Activated gamma-delta T cell (primary cell): ENCODE data around the gene CYP11A1.

Experiments used
- DNase-seq: peaks from one replicate; lab custom pipeline; 2025; lab: John Stamatoyannopoulos, UW

CYP11A1 gene

DNA sequence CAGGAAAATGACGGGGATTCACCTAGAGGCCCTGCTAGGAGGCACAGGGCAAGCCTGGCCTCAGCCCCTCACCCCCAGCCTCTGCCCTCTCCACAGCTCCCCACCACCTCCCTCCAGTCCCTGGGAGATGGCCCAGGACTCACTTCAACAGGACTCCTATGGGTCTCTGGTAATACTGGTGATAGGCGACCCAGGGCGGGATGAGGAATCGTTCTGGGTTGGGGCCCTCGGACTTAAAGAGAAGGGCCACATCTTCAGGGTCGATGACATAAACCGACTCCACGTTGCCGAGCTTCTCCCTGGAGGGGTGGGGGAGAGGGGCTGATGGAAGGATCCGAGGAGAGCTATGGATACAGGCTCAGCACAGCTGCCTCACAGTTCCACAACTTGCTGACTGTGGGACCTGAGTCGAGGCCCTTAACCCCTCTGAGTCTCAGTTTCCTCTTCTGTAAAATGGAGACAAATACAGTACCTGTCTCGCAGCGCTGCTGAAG, 19.6 kb downstream of the CYP11A1 start:
- no peak for DNase-seq

GRCh38 chr15:74345051-74345450, 22.4 kb downstream of the CYP11A1 start:
- no peak for DNase-seq

DNA sequence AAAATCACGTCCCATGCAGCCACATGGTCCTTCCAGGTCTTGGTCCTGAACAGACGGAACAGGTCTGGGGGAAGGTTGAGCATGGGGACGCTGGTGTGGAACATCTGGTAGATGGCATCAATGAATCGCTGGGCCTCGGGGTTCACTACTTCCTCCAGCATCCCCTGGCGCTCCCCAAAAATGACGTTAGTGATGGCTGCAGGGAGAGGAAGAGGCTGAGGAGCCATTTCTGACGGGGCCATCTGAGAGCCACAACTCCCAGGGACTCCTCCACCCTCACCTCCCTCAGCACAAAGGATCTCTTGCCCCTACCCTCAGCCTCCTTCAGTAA, 23.7 kb downstream of the CYP11A1 start:
- no peak for DNase-seq

- DNase-seq: no peak
These were observed 24.2 kb downstream of the CYP11A1 start for GRCh38 chr15:74343127-74343796.

GRCh38 chr15:74340150-74340549, 27.3 kb downstream of the CYP11A1 start:
- DNase-seq: no peak

GRCh38 chr15:74339371-74339770, 28.1 kb downstream of the CYP11A1 start:
- DNase-seq: no peak

- DNase-seq: no peak
These were observed 28.8 kb downstream of the CYP11A1 start for GRCh38 chr15:74338676-74339075.

GRCh38 chr15:74337607-74338211, 29.7 kb downstream of the CYP11A1 start:
- no peak for DNase-seq

- DNase-seq: no peak
These were observed 30.3 kb downstream of the CYP11A1 start for GRCh38 chr15:74337146-74337545.

DNA sequence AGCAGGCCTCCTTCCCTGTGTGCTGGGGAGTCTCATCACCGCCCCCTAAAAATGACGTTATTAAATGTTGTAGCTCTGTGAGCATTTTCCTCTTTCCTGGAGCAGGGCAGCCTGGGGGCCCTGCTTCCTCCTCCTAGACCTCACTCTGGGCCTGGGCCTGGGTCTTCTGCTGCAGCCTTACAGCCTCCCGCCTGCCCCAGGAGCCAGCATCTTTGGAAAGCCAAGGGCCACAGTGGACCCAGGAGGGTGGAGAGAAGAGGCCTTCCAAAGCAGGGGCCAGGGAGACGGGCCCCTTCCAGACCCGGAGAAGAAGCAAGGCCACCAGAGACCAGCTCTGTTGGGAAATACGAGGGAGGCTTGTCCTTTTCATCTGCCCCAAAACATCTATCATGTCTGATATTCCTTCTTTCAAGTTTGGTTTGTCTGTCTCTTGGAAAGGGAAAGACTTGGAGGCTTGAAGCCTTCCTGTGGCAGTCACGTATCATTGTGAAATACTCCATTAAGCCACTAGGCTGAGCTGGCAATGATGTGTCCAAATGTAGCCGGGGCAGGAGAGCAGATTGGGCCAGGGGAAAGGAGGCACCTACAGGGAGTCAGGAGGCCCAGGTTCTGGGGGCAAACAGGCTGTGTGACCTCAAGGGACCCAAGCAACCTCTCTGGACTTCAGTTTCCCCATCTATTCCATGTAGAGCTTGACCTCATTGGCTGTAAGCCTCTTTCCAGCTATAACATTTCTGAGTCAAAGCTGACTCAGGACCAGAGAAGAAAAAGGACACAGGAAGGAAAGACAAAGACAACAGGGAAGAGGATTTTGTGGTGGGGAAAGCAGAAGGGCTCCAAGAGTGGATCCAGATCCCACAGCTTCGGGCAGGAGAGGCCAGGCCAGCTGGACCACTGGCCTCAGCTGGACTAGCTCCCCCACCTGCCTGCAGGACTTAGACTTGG, 31.1 kb downstream of the CYP11A1 start:
- no peak for DNase-seq

- DNase-seq: no peak
These were observed 32.0 kb downstream of the CYP11A1 start for GRCh38 chr15:74335396-74335795.

- no peak for DNase-seq
These were observed 33.3 kb downstream of the CYP11A1 start for GRCh38 chr15:74334127-74334526.

GRCh38 chr15:74333662-74334061, 33.8 kb downstream of the CYP11A1 start:
- DNase-seq: no peak

GRCh38 chr15:74333093-74333492, 34.4 kb downstream of the CYP11A1 start:
- DNase-seq: no peak

DNA sequence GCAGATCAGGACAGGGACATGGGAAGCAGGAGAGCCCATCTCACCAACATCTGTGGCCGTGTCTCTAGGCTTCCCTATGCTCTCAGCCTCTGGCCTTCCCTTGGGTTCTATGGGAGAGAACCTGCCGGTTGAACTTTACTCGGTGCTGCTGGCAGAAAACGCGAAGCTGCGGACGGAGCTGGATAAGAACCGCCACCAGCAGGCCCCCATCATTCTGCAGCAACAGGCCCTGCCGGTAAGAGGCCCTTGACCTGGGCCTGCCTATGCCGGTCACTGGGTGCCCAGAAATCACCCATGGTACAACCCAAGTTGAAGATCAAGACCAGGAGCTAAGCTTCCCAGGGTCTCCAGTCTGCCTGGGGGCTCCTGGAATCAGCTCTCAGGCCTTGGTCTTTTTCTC, 34.8 kb downstream of the CYP11A1 start:
- no peak for DNase-seq

GRCh38 chr15:74332011-74332410, 35.4 kb downstream of the CYP11A1 start:
- no peak for DNase-seq

DNA sequence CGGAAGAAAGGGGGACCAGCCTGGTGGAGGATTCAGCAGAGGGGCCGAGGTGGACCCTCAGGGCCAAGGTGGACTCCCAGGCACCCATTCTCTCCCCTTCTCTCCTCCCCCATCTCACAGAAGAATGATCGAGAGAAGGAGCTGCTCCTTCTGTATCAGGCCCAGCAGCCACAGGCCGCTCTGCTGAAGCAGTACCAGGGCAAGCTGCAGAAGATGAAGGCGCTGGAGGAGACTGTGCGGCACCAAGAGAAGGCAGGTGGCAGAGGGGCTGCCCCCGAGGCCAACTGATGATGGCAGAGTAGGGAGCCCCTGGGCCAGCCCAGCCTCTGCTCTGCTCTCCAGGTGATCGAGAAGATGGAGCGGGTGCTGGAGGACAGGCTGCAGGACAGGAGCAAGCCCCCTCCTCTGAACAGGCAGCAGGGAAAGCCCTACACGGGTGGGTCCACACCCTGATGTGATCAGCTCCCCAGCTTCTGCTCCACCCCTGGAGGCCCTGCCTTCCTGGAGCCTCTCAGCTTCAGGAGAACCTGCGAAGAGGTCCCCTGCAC, 36.5 kb downstream of the CYP11A1 start:
- no peak for DNase-seq

- DNase-seq: no peak
These were observed 39.0 kb downstream of the CYP11A1 start for GRCh38 chr15:74328331-74329056.

DNA sequence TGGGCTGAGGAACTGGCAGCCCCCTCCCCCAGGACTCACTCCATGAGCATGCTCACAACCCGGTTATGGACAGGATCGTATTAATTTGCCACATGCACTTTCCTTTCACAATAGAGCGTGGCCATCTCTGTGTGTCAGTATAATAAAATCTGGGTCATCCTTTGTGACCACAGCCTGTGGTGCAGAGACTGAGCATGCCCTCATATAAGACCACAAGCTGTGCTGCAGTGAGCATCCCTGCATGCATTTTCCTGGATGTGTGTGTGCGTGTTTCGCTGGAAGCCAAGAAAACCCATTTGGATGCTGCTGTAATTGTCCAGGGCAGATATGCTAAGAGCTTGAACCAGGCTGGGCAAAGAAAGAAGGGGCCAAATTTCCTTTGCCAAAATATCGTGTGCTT, 39.7 kb downstream of the CYP11A1 start:
- DNase-seq: no peak

- DNase-seq: no peak
These were observed 40.7 kb downstream of the CYP11A1 start for GRCh38 chr15:74326746-74327145.

DNA sequence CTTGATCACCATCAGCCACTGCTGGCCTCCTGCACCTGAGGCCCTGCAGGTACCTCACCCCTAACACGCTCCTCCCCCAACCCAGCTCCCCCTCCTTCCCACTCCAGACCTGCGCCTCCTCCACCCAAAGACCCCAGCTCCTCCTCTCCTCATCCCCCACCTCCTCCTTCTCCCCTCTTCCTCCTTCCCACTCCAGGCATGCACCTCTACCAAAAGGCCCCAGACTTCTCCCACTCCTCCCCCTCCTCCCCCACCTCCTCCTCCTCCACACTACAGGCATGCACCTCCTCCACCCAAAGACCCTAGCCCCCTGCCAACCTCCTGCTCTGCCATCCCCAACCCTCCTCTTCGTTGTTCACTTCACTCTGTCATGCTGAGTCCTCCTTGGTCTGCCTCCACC, 42.7 kb downstream of the CYP11A1 start:
- no peak for DNase-seq
